Inferior parietal cortex (tissue), 1 donor: Measurements from ENCODE around the gene RSPO1.
A peak's percentile ranks its signal among the peaks of the same experiment; 100 is the strongest.
"Not testable (repeated sequence)": the region's sequence is repeated elsewhere in the genome, so short reads cannot be mapped to it uniquely, and the experiment has no call there.

Source experiments
- DNase-seq: peaks from one replicate; pipeline ENCODE4 v3.0.0-alpha.2; 2016; ENCODE audit errors: extremely low spot score

The RSPO1 gene

DNA sequence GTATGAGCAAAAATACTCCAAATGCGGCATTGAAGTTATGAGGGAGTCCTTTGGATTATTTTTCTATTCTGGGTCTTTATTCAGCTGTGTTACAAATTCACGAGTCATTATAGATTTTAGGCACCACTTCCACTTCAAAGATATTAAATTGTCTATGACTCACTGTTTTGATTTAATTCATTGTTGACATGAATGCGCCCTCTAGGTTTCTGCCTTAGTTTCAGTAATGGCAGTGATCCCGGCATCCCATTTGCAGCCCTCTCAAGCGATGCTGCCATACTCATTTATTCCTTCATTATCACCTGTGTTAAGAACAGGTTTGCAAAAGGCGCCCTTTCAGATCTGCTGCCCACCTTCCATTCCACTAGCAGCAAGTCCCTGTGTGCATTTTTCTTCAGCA lies 14.0 kb downstream of the RSPO1 start:
- DNase-seq, result no peak

DNA sequence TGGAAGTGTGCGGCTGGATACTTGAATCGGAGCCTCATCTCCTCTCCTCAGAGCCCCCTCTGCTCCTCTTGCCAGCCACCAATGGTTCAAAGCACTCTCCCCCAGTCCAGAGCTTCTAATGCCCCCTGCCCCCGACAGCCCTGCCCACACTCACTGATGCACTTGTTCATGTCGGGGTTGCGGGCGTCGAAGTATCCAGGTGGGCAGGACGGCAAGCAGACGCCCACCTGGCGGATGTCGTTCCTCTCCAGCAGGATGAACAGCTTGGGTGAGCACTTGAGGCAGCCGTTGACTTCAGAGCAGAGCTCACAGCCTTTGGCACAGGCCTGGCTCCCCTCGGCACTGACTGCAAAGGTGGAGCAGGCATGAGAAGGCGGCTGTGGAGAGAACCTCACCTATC lies 18.4 kb downstream of the RSPO1 start:
- DNase-seq, result no peak

DNA sequence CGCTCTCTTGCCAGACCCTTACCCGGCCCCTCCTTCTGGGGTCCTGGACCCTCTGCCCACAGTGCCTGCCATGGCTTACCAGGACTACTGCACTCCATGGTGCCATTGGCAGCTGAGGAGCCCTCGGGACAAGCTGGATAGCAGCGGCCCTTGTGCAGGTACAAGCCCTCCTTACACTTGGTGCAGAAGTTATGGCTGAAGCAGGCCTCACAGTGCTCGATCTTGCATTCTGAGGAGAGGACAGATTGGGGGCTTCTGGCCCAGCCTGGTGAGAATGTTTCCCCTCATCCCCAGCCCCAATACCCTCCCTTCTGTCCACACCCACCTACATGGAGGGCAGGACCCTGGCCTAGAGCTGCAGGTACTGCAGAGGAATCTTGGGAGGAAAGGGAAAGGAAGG lies 20.6 kb downstream of the RSPO1 start:
- DNase-seq, result no peak

DNA sequence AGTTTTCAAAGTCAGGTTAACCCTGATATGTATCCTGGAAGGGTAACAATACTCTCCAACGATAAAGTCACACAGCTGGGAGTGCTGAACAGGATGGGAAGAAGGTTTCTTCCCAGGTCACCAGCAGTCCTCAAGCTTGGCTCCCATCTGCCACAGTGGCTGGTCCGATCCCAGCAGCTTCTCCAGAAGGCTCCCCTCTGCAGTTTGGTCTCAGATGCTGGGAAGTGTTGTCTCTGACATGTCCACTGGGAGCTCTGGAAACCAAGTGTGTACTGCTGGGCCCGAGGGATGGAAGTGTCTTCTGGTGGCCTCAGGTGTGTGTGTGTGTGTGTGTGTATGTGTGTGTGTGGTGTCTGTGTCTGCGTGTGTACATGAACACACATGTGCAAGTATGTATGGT lies 22.5 kb downstream of the RSPO1 start:
- no peak for DNase-seq

DNA sequence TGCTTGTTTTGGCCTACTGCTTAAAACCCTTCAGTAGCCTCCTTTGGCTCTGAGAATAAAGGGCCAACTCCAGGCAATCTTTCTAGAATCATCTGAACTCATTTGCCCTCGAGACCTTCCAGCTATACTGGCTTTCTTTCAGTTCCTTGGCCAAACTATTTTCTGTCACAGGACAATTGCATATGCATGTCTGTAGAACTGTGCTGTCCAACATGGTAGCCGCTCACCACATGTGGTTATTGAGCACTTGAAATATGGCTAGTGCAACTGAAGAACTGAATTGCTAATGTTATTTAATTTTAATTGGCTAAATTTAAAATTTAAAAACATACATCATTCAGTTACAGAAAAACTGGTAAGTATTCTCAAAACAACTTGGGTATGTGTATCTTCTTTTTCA lies 24.7 kb downstream of the RSPO1 start:
- no peak for DNase-seq

DNA sequence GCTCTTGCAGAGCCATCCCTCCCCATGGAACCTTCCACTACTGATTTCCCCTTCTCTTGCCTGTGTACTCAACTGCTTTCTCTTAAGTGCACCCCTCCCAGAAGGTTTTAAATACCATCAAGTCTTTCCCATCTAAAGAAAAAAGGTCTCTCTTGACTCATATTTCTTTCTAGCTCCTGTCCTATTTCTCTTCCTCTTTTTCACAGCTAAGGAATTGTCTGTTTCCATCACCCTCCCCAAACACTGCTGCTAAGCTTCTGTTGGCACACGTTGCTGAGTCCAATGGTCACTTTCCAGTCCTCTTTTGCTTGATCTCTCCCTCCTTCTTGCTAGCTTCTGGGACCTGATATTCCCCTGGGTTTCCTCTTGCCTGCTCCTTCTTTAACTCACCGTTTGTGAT lies 25.7 kb downstream of the RSPO1 start:
- DNase-seq, result no peak

DNA sequence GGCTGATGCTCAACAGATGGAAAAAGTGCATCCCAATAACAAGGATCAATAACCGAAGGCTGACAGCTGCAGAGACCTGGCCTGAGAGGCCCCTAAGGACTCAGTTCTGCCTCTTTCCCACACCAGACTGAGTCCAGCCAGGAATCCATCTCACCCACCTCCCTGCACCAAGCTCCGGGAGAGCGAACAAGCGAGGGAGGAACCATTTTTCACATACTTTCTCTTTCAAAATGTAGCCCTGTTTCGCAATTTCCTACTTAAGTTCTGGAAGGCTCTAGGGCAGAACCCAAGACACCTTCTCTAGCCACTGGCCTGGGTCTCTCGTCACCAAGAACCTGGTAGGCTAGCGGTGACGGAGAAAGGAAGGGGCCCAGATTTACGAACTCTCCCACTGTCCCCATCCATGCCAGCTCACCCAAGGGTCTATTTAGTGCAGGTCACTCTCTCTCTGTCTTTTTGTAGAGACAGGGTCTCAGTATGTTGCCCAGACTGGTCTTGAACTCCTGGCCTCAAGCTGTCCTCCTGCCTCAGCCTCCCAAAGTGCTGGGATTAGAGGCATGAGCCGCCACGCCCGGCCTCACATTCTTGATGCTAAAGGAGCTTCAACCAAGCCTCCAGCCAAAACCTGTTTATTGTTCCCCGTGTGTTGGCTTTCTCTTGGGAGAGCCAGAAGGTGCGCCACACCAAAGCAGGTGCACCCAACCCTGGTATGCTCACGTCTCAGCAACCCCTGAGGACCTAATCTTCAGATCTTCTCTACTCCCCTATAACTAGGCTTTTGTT lies 28.0 kb downstream of the RSPO1 start:
- no peak for DNase-seq

DNA sequence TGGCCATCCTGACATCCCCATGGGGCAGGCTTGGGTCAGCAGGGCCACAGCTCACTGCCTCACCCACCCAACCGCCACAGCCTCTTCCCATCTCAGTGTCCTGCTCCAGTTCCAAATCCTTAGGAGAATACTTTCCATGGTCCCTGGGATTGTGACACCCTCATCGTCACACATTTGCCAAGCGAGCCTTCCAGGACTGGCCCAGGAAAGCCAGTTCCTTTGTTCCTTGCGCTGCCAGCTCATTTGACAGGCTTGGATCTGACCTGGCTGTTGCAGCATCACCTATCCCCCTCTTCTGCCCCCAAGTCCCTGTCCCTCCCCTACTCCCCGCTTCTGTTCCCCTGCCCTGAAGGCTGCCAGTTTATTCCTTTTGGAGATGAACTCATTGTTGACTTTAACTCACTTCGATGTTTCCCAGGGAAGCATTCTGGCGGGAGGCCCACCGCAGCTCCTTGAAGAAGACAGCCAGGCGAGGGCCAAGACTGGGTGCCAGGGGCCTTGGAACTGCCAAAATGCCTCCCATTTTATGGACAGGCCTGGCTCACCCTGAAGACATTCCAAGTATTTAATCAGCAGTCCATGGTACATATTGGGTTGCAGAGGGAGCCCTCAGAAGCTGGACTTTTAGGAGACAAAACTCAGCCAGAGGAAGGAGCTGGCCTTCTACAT lies 28.8 kb downstream of the RSPO1 start:
- no peak for DNase-seq

DNA sequence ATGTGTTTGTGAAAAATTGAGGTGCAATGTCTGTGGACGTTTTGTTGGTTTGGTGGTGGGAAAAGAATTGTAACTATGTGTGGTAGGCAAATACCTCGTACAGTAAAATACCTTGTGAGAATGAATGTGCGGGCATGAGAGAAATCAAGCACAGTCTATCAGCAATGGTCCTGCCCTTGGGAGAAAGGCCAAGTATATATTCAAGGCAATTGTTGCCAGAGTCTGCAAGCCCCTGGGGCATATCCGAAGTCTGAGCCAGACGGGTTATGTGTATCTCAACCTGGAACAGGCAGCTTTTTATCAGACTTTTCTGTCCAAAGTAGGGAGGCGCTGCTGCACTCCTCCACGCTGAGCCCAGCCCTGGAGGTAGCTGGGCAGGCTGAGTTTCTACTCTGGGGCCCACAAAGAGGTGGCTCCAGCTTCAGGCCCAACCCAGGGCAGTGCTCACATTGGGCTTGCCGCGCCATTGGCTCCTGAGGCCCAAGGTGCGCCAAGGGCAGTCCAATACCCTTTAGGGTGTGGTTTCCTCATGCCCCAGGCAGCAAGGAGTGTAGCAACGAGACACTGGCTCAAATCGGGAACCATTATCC lies 29.5 kb downstream of the RSPO1 start:
- DNase-seq, result no peak

DNA sequence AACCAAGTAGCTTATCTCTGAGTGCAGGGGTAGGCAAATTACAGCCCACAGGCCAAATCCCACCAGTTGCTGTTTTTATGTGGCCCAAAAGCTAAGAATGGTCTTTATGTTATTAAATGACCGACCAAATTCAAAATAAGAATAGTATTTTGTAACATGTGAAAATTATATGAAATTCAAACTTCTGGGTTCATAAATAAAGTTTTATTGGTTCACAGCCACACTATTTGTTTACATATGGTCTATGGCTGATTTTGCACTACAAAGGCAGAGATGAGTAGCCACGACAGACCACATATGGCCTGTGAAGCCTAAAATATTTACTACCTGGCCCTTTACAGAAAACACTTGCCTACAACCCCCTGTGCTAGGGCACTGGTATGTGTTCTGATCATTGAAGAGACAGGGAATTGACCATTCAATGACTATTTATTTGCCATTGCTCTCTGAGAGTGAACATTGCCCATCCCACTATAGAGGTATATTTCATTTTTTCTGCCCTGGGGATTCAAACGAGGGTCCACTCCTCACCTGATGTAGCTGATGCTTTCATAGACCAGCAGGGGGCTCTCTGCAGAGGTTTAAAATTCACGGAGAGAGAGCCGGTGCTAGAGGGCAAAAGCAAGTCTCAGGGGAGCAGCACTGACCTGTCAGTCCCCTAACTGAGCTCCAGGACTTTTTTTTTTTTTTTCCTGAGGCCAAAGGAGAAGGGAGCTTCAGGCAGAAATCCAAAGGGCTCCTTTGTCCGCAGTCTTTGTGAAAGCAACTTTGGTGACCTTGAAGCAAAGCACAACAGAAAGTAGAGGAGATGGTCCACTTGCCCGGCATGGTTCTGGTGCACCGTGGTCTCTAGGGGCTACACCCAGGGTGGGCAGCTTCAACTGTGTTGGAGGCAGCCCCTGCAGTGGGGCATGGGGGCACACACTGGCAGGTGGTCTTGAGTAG lies 31.7 kb downstream of the RSPO1 start:
- peak; percentile 66 for DNase-seq

DNA sequence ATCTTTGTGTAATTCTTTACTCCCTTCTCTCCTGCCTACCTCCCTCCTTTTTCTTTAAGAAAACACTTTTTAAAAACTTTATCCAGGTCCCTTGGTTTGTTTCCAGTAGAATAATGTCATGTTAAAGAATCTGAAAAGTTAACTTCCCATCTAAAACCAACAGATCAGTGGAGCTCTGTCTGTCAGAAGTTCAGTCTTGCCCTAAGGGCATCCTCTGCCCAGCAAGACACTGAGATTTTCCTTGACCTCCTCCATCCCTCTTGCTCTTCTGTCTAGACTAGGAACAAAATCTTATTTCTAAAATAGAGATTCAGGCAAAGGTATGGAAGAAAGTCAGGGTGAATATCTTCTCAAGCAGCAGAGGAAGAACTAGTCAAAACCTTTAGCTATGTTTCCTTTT lies 33.3 kb downstream of the RSPO1 start:
- DNase-seq, result no peak

DNA sequence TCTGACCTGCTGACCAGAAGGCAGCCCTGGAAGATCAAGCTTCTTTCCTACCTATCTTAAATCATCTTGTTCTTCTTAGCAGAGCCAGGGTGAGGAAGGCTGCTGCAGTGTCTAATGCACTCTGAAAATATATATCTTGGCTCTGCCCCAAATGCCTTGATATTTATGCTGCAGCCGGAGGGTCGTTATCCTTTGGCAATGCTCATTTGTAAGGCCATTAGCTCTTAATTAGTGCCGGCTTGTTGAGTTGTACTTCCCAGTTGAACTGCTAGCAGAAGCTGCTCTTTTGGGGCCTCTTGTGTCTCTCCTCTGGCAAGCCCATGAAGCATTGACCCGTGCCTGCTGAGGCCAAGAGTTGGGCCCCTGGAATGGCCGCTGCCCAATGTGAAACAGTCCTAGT lies 34.8 kb downstream of the RSPO1 start:
- no peak for DNase-seq

DNA sequence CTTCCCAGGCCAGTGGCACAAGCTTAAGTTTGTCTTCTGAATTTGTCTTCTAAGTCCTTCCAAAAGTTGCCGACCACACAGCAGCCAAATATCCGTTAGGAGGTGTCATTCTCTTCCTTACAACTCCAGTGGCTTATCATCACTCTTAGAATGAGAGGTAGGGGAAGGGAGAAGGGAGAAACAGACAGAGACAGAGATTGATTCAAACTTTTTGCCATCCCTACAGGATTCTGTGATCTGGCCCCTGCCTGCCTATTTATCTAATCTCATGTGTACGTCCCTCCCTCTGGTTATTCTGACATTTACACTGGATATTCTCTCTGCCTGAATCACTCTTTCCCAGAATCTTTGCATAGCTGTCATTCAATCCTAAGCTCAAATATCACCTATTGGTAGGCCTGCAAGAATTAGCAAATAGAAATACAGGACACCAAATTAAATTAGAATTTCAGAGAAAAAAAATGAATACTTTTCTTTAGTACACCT lies 38.5 kb downstream of the RSPO1 start:
- DNase-seq, result no peak

DNA sequence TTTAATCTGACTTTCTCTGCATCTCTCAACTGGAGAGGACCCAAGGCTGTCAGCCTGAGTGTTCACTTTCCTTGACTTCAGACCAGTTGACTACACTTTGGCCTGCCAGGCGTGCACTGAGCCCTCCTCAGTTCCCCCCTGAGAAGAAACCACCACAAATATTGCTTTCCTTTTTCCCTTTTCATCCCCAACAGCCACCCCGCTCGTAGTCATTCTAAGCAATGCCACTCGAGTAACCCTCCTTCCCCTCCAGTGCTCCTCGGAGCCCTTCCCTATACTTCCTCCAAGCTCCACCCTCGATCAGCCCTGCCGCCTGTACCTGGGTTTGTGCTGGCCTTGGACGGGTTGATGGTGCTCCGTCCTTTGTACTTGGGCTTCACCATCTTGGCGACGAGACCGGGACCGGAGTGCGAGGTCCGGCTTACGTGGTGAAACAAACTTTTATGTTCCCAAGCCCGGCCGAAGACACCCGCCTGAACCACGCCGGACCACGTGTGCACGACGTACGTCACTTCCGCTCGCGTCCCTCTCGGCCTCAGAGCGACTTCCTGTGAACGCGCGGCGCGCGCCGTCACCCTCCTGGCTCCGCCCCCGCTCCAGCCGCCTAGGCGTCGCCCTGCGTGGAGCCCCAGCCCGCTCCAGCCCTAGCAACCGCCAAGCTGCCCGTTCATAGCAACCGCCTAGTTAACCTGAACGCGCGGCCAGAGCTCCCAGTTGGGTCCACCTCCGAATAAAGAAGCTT lies 39.1 kb downstream of the RSPO1 start, which contains the start of gene GNL2:
Gene GNL2 (minus strand): TSS at position 498 of the 742 bp plus-strand sequence. CDS start 115 bp downstream, at position 383.
- peak; percentile 96 for DNase-seq

DNA sequence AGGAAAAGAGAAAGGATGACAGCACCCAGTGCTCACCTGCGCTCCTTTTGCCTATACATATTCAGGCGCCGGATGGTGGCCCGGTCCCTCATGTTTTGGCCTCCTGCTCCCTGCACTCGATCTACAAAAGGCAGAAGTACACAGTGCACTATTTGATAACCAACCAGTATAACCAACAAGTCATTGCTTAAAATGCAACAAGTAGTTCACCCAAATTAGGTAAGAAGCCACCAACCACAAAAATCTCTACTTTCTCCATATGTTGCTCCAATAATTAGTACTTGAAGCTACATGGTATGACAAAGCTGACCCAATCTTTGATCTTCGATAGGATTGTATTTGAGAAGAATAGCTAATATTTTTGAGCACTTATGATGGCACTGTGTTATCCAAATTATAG lies 41.0 kb downstream of the RSPO1 start:
- no peak for DNase-seq

DNA sequence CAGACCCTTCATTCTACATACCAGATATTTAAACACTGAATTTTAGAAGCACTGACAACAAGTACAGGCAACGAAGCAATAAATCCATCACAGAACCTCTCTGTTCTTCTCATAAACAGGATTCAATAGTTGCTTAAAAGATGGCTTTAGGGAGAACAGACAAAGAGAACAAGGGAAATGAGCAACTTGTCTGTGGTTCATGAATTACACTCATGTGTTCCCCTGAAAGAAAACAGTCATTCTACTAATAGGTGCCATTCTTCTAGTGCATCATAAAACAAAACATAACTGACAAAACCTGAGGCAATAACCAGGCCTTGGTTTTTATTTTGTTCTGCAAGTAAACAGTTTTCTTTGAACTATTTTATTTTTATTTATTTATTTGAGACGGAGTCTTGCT lies 45.8 kb downstream of the RSPO1 start:
- no peak for DNase-seq

DNA sequence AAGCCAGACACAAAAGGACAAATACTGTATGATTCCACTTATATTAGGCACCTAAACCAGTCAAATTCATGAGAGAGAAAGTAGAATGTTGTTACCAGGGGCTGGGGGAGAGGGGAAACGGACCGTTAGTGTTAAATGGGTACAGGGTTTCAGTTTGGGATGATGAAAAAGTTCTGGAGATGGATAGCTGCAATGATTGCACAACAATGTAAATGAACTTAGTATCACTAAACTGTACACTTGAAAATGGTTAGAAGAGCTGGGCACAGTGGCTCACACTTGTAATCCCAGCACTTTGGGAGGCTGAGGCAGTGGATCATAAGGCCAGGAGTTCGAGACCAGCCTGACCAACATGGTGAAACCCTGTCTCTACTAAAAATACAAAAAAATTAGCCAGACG lies 50.1 kb downstream of the RSPO1 start:
- not testable (repeated sequence) for DNase-seq

DNA sequence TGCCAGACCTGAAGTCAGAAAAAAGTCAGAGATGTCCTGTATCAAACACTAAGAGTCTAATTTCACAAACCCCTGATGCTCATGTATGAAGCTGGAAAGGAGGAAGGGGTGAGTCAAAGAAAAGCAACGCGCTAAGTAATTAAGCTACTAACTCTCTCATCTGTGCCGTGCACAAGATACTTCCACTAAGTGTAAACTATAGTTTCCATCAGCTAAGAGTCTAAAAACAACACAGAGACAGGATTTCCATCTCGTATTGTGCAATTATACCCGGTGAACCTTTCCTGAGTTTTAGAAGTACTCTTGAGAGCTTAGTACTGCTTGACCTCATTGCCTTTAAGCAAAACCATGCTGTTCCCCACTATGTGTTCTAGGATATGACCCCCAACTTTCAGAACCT lies 59.0 kb downstream of the RSPO1 start:
- DNase-seq, result no peak

DNA sequence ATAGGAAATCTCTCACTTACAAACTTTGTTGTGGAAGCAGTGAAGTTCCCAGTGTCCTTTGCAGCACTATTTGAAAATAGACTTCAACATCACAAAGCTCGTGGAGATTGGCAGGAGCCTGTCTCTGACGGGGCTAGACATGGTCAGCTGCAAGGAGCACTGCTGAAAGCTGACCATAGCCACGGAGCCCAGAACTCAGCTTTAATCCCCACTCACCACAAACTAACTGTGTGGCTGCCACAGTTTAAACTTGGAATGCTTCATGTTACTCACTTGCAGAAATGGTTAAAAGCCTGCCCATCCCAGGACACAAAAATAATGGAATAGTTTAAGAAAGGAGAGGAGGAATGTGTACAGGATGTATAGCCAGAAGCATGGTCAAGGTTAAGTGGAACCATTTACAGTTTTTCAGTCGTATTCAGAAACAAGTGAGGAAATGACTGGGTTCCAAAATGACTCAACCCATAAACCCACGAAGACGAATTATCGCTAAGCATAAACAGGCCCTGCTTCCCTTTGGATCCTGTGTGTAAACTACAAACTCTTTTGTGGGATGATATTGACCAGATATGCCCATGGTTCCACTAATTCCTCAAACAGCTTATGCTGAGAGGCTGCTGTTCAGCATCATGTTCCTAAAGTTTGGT lies 59.7 kb downstream of the RSPO1 start:
- DNase-seq, result no peak

DNA sequence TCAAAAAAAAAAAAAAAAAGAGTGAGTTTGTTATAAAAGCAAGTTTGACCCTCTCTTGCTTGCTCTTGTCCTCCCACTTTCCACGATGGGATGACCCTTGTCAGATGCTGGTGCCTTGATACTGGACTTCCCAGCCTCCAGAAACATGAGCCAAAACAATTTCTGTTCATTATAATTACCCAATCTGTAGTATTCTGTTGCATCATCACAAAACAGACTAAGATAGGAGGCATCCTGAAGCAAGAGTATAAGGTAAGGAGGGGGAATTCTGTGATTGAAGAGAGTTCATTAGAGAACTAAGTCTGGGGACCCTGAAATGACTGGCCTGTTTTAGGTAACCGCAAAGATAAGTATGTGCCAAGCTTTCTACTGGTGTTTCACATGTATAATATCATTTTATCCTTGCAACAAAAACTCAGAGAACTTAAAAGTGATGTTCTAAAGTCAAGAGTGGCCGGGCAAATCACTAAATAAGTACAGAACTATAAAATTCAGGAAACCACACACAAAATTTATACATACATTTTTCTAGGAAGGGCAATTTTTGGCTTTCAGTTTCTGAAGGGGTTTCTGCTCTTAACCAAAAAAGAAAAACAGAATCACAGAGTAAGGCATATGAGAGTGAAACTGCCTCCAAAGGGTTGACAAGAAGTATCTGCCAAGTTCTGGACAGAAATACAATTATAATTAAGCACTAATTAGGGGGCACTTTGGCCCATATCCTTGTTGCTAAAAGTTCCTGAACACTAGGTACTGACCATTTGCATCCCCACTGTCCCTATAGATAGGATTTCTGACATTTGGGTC lies 64.0 kb downstream of the RSPO1 start:
- no peak for DNase-seq
